H1 (cell line): ENCODE measurements around the gene IQCE. TPM values are rescaled to one million over a fixed set of nuclear protein-coding genes. Genes with fewer than 3 reads are reported as not detected.

Source experiments
- JUND ChIP-seq: IDR thresholded peaks from 2 replicates; pipeline ENCODE4 v1.6.1; 2011; ENCODE audit warnings: mild to moderate bottlenecking, improper control_type of control experiment, low read length
- polyA plus RNA-seq, 7 experiments: library from polyadenylated mRNA; depleted of rRNA in 3 of 7; stranded (reverse) in 5 of 7; unstranded in 2 of 7; fragments of >200 nt in 5 of 7; fragments of 200-250 nt in 2 of 7; gene quantifications; 1 replicate in 5 of 7; 2 replicates in 1 of 7; 4 replicates in 1 of 7; pipeline versions ENCODE4 v1.2.1 to v1.2.3, GENCODE V29; 2011 to 2013; ENCODE audit warnings: missing spikeins in 2 of 7, mixed read lengths in 2 of 7
- total RNA-seq: library from RNA; stranded (reverse); fragmentation: NEBNext Ultra II Directional; extraction: Animal tissue kit (Norgen Biotek cat#: 25700); gene quantifications from 2 replicates; pipeline ENCODE4 v1.2.1, GENCODE V29; 2021

The IQCE gene
- total and polyA plus RNA-seq, 2 of the 8 experiments (the other 6 are each of a cell fraction or from before 2014, with no cell fraction given), result 2.2 to 4.9 TPM

DNA sequence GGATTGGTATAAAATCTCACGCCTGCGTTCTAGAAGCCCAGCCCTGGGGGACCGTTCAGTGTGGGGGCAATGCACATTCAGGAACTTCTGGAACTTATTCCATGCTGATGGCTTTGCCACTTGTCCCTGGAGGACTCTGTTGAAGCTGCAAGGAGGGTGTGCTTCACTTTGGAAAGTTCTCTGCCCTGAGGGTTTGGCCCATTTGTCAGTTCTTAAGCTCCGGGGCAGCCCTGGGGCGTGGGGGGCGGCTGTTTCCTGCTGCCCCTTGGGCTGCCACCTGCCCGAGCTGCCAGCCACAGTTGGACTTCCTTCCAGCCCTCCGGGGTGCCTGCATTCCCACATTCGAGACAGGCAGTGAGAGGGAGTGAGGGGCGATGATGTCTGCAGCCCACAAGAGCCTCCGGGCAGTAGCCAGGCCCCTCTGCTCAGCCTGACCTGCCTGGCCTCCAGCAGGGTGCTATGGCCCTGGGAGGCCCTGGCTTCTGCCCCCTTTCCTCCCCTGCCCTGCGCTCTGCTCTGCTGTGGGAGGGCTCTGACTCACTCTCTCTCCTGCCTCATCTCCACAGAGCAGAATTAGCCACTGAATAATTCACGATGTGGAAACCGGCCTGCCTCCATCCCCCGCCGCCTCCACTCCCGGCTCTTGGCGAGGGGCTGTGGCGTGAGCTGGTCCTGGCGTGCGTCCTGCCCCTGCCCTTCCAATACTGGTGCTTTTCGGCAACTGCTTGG lies 74.9 kb downstream of the IQCE start (continued):
- TF ChIP-seq JUND, result no peak
